Endothelial cell of umbilical vein (primary cell): ENCODE data around the gene GATAD1. TPM values are rescaled to one million over a fixed set of nuclear protein-coding genes. Genes with fewer than 3 reads are reported as not detected.

Experiments
- BruUV-seq: library from RNA; stranded (reverse); fragments of 400-500 nt; replicated peaks from 2 replicates; lab custom pipeline; 2021; lab: Mats Ljungman, UMichigan
- CTCF ChIA-PET: fragments of 300-600, 350-600 bp; sonication (Branson Sonifier 250); formaldehyde crosslinking; loops from one replicate; lab custom pipeline; 2021; ENCODE audit warnings: antibody characterized with exemption, inconsistent platforms; lab: Charles Lee
- POLR2A ChIA-PET: fragments of 300-600, 350-600 bp; sonication (Branson Sonifier 250); formaldehyde crosslinking; loops from one replicate; lab custom pipeline; 2021; ENCODE audit warnings: antibody characterized with exemption, inconsistent platforms; lab: Charles Lee
- DNase-seq: peaks from one replicate; pipeline ENCODE4 v3.0.0-alpha.2; 2011; ENCODE audit warnings: low read depth, low spot score
- FAIRE-seq: peaks from 2 replicates; lab custom pipeline; 2011; peaks lifted over from hg19 to GRCh38; lab: Jason Lieb, UNC
- H2AFZ ChIP-seq: 2 replicates; pipeline ENCODE4 v1.6.0; 2012; ENCODE audit warnings: low read depth, low read length, control low read depth, inconsistent platforms
- H3K27ac ChIP-seq: 2 replicates; pipeline ENCODE4 v1.5.1; 2011; ENCODE audit warnings: low read depth, mild to moderate bottlenecking, control low read depth, low read length, moderate library complexity; ENCODE audit not compliant: insufficient read depth
- H3K27me3 ChIP-seq, 2 experiments: 2 replicates each; pipeline versions ENCODE4 v1.6.0 to v1.6.1; 2011; ENCODE audit warnings: low read length in 2 of 2, mixed read lengths in 1 of 2; ENCODE audit not compliant: control insufficient read depth in 2 of 2, insufficient read depth in 2 of 2
- H3K36me3 ChIP-seq, 2 experiments: 2 replicates in 1 of 2; 3 replicates in 1 of 2; pipeline ENCODE4 v1.5.1; 2011; ENCODE audit warnings: low read length in 2 of 2, mild to moderate bottlenecking in 1 of 2, moderate library complexity in 1 of 2; ENCODE audit not compliant: control insufficient read depth in 2 of 2, insufficient read depth in 2 of 2; ENCODE audit errors: extremely low read depth in 1 of 2
- H3K4me1 ChIP-seq: 3 replicates; pipeline ENCODE4 v1.5.1; 2011; ENCODE audit warnings: mild to moderate bottlenecking, low read length; ENCODE audit not compliant: control insufficient read depth, insufficient read depth; ENCODE audit errors: extremely low read depth
- H3K4me2 ChIP-seq: 2 replicates; pipeline ENCODE4 v1.6.1; 2011; ENCODE audit warnings: low read length, control low read depth, mixed read lengths; ENCODE audit not compliant: insufficient read depth
- H3K4me3 ChIP-seq, 3 experiments: fragments of 200-600 bp in 1 of 3; sonication (generic), shearing (Covaris generic) in 1 of 3; replicated peaks in 1 of 3; 2 replicates each; pipeline ENCODE4 v1.5.1; 2011 to 2016; ENCODE audit warnings: control low read depth in 3 of 3, low read length in 3 of 3, mild to moderate bottlenecking in 2 of 3, inconsistent platforms in 1 of 3, low read depth in 1 of 3, moderate library complexity in 1 of 3; ENCODE audit not compliant: insufficient read depth in 1 of 3
- H3K79me2 ChIP-seq: 2 replicates; pipeline ENCODE4 v1.6.0; 2012; ENCODE audit warnings: low read length, inconsistent platforms; ENCODE audit not compliant: control insufficient read depth, insufficient read depth
- H3K9ac ChIP-seq: replicated peaks from 2 replicates; pipeline ENCODE3; 2011; ENCODE audit warnings: low read length, control low read depth; ENCODE audit not compliant: insufficient read depth; ENCODE audit errors: extremely low read depth
- H3K9me1 ChIP-seq: replicated peaks from 3 replicates; pipeline ENCODE4 v1.6.0; 2011; ENCODE audit warnings: mild to moderate bottlenecking, low read length; ENCODE audit not compliant: control insufficient read depth, insufficient read depth; ENCODE audit errors: extremely low read depth
- H3K9me3 ChIP-seq: replicated peaks from 2 replicates; pipeline ENCODE4 v1.5.1; 2012; ENCODE audit warnings: low read length, inconsistent platforms; ENCODE audit not compliant: control insufficient read depth, insufficient read depth
- H4K20me1 ChIP-seq: replicated peaks from 2 replicates; pipeline ENCODE3; 2011; ENCODE audit warnings: mild to moderate bottlenecking, low read length; ENCODE audit not compliant: control insufficient read depth, insufficient read depth; ENCODE audit errors: extremely low read depth
- EZH2 ChIP-seq: IDR thresholded peaks from 2 replicates; pipeline ENCODE4 v1.6.1; 2012; ENCODE audit warnings: borderline replicate concordance, low read depth, mild to moderate bottlenecking, moderate library complexity, low read length, inconsistent platforms; ENCODE audit not compliant: severe bottlenecking
- FOS ChIP-seq: IDR thresholded peaks from 2 replicates; pipeline ENCODE4 v1.6.1; 2011; ENCODE audit warnings: mild to moderate bottlenecking, low read length, moderate library complexity, borderline replicate concordance; ENCODE audit not compliant: insufficient read depth
- GATA2 ChIP-seq: IDR thresholded peaks from 2 replicates; pipeline ENCODE4 v1.7.0; 2011; ENCODE audit warnings: low read depth, mild to moderate bottlenecking, moderate library complexity, mixed read lengths, low read length; ENCODE audit not compliant: insufficient read length, insufficient read depth
- JUN ChIP-seq: IDR thresholded peaks from 2 replicates; pipeline ENCODE4 v1.6.1; 2011; ENCODE audit warnings: borderline replicate concordance, low read depth; ENCODE audit not compliant: insufficient read length, insufficient read depth
- MYC ChIP-seq: IDR thresholded peaks from one replicate; pipeline ENCODE4 v1.6.1; 2011; ENCODE audit warnings: mild to moderate bottlenecking, low read depth, low read length
- POLR2A ChIP-seq: IDR thresholded peaks from 2 replicates; pipeline ENCODE4 v1.6.1; 2012; ENCODE audit warnings: low read depth, mild to moderate bottlenecking, control low read depth, low read length
- POLR2AphosphoS5 ChIP-seq: IDR thresholded peaks from 2 replicates; pipeline ENCODE4 v1.6.1; 2012; ENCODE audit warnings: low read depth, mild to moderate bottlenecking, control low read depth, low read length, moderate library complexity; ENCODE audit not compliant: insufficient read depth
- dilution Hi-C: fragments of 300-500 bp; cut with MboI; formaldehyde crosslinking; loops from one replicate; pipeline ENCODE4 v1.15.0; 2019; ENCODE audit warnings: low sequenced_read_pairs; ENCODE audit not compliant: extremely low pct_ligation_motif_present
- intact Hi-C: fragments of 100-400 bp; cut with micrococcal nuclease; formaldehyde crosslinking; loops from one replicate; pipeline ENCODE4 v1.10.0; 2022
- polyA plus RNA-seq, 4 experiments: library from polyadenylated mRNA; depleted of rRNA in 3 of 4; stranded (reverse) in 3 of 4; unstranded in 1 of 4; fragments of >200 nt; gene quantifications; 2 replicates each; pipeline versions ENCODE4 v1.2.1 to v1.2.3, GENCODE V29; 2011 to 2012; ENCODE audit warnings: missing spikeins in 1 of 4
- total RNA-seq: library from RNA; stranded (reverse); gene quantifications from 2 replicates; pipeline ENCODE4 v1.2.3, GENCODE V29; 2021
- TF ChIP-seq, protein P1 (sequence below), 2 donors: IDR thresholded peaks; 1 replicate in 1 of 2; 2 replicates in 1 of 2; pipeline ENCODE4 v1.5.1; 2011; ENCODE audit warnings: low read length in 2 of 2, mild to moderate bottlenecking in 2 of 2, moderate library complexity in 2 of 2, control low read depth in 1 of 2, inconsistent platforms in 1 of 2, low read depth in 1 of 2; ENCODE audit not compliant: insufficient read depth in 1 of 2; ENCODE audit errors: extremely low read depth in 1 of 2
- TF ChIP-seq, protein P2 (sequence below): IDR thresholded peaks from 2 replicates; pipeline ENCODE4 v1.6.1; 2011; ENCODE audit not compliant: insufficient read depth, insufficient read length

The GATAD1 gene
- total and polyA plus RNA-seq, 2 donors (not counting 3 experiments of a cell fraction or from before 2014, with no cell fraction given), result 13.7 to 28.9 TPM

GRCh38 chr7:92478095-92478494, 30.8 kb downstream of the GATAD1 start:
- H3K9ac ChIP-seq, result no peak overlapping the region
- POLR2A ChIA-PET, result no interaction called here

More at GRCh38 chr7:92478095-92478494, 30.8 kb downstream of the GATAD1 start:
- Histone ChIP-seq H3K79me2 (no peaks in the 10 kb centered on the region), H3K27me3 (no peaks in the 10 kb centered on the region), H2AFZ (no peak overlapping the region), H4K20me1 (no peaks in the 10 kb centered on the region), H3K4me3 (no peak overlapping the region), H3K36me3 (no peaks in the 10 kb centered on the region), H3K9me3 (no peaks in the 10 kb centered on the region), H3K9me1 (no peaks in the 10 kb centered on the region), H3K27ac (no peak overlapping the region), H3K4me1 (no peaks in the 10 kb centered on the region), H3K4me2 (no peak overlapping the region)
- dilution Hi-C loops (no loop called here), intact Hi-C loops (no loop called here)
- FAIRE-seq, result no peak
- BruUV-seq, result no TSS peak
- no peak for DNase-seq
- TF ChIP-seq MYC (no peak), EZH2 (no peak), GATA2 (no peak), FOS (no peak), POLR2A (no peak), JUN (no peak), POLR2AphosphoS5 (no peak)
- TF ChIP-seq, protein P1, sequence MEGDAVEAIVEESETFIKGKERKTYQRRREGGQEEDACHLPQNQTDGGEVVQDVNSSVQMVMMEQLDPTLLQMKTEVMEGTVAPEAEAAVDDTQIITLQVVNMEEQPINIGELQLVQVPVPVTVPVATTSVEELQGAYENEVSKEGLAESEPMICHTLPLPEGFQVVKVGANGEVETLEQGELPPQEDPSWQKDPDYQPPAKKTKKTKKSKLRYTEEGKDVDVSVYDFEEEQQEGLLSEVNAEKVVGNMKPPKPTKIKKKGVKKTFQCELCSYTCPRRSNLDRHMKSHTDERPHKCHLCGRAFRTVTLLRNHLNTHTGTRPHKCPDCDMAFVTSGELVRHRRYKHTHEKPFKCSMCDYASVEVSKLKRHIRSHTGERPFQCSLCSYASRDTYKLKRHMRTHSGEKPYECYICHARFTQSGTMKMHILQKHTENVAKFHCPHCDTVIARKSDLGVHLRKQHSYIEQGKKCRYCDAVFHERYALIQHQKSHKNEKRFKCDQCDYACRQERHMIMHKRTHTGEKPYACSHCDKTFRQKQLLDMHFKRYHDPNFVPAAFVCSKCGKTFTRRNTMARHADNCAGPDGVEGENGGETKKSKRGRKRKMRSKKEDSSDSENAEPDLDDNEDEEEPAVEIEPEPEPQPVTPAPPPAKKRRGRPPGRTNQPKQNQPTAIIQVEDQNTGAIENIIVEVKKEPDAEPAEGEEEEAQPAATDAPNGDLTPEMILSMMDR (IDR thresholded peaks at IDR 0.05; ENCODE audit: extremely low read depth in 1 of 2, insufficient read depth in 1 of 2, low read depth in 1 of 2, low read length in 2 of 2), result no peak
- TF ChIP-seq, protein P2, sequence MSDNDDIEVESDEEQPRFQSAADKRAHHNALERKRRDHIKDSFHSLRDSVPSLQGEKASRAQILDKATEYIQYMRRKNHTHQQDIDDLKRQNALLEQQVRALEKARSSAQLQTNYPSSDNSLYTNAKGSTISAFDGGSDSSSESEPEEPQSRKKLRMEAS, result no peak
- CTCF ChIA-PET, result interaction anchor here (1.1 kb wide), 1 partner anchor 17 kb away, joined by 4 read pairs; no protein-coding TSS in a partner anchor
